ENCODE results near the gene ZNF304. TPM values are rescaled to one million over a fixed set of nuclear protein-coding genes. Genes with fewer than 3 reads are reported as not detected.

Gene ZNF304
- 1 to 10 TPM; 2.2 to 3.0 TPM for polyA plus RNA-seq

- H3K27ac ChIP-seq (ENCODE audit: low read depth in 2 of 2, low read length in 1 of 2): peak within 1 kb of the TSS; percentile 60 to 95
- peaks cover 3 to 21% of the 10 kb centered on the region in 2 donors for H3K9me3 ChIP-seq (ENCODE audit: control insufficient read depth in 2 of 2, insufficient read depth in 1 of 2, low read depth in 1 of 2, low read length in 1 of 2)
- no peaks in the 10 kb centered on the region for H3K27me3 ChIP-seq (ENCODE audit: control insufficient read depth in 1 of 2, insufficient read depth in 2 of 2, low read length in 2 of 2)
- 1 to 2% methylated on average over 57 of the region's 57 CpGs for WGBS, 2 donors
- peak within 1 kb of the TSS; percentile 81 to 84 for H3K4me3 ChIP-seq (ENCODE audit: low read depth in 1 of 2, low read length in 2 of 2)
- peaks cover 3% of the 10 kb centered on the region in 2 donors for H3K4me1 ChIP-seq (ENCODE audit: control insufficient read depth in 2 of 2, insufficient read depth in 2 of 2, low read length in 1 of 2)
- H3K36me3 ChIP-seq (ENCODE audit: control insufficient read depth in 2 of 2, insufficient read depth in 2 of 2, low read length in 1 of 2): peaks cover 21 to 29% of the 10 kb centered on the region in 2 donors
Observed at GRCh38 chr19:57350877-57351805, at the start of gene ZNF304. Gene ZNF304, plus strand, starts transcription at chr19:57351271. Its CDS starts 394 bp downstream, at chr19:57351665.

GRCh38 chr19:57302020-57302465 is 49.0 kb upstream of the ZNF304 start:
- H3K27ac ChIP-seq (ENCODE audit: low read depth in 2 of 2, low read length in 1 of 2): peak overlapping the region; percentile 90 to 96

GRCh38 chr19:57302727-57303401 is 48.2 kb upstream of the ZNF304 start:
- peak overlapping the region; percentile 82 to 94 for H3K27ac ChIP-seq (ENCODE audit: low read depth in 2 of 2, low read length in 1 of 2)
- H3K27me3 ChIP-seq (ENCODE audit: control insufficient read depth in 1 of 2, insufficient read depth in 2 of 2, low read length in 2 of 2): no peaks in the 10 kb centered on the region
- peaks cover 8 to 18% of the 10 kb centered on the region in 2 donors for H3K4me1 ChIP-seq (ENCODE audit: control insufficient read depth in 2 of 2, insufficient read depth in 2 of 2, low read length in 1 of 2)
- H3K4me3 ChIP-seq (ENCODE audit: low read depth in 1 of 2, low read length in 2 of 2): no peak overlapping the region
- peaks cover 0 to 8% of the 10 kb centered on the region in 2 donors for H3K36me3 ChIP-seq (ENCODE audit: control insufficient read depth in 2 of 2, insufficient read depth in 2 of 2, low read length in 1 of 2)
- 67 to 75% methylated on average over 7 of the region's 7 CpGs for WGBS, 2 donors
- no peaks in the 10 kb centered on the region for H3K9me3 ChIP-seq (ENCODE audit: control insufficient read depth in 2 of 2, insufficient read depth in 1 of 2, low read depth in 1 of 2, low read length in 1 of 2)

More at GRCh38 chr19:57302020-57302465, 49.0 kb upstream of the ZNF304 start:
- Histone ChIP-seq H3K9me3 (ENCODE audit: control insufficient read depth in 2 of 2, insufficient read depth in 1 of 2, low read depth in 1 of 2, low read length in 1 of 2) (no peaks in the 10 kb centered on the region), H3K36me3 (ENCODE audit: control insufficient read depth in 2 of 2, insufficient read depth in 2 of 2, low read length in 1 of 2) (peaks cover 0 to 8% of the 10 kb centered on the region in 2 donors), H3K4me1 (ENCODE audit: control insufficient read depth in 2 of 2, insufficient read depth in 2 of 2, low read length in 1 of 2) (peaks cover 8 to 18% of the 10 kb centered on the region in 2 donors), H3K27me3 (ENCODE audit: control insufficient read depth in 1 of 2, insufficient read depth in 2 of 2, low read length in 2 of 2) (no peaks in the 10 kb centered on the region), H3K4me3 (ENCODE audit: low read depth in 1 of 2, low read length in 2 of 2) (no peak overlapping the region)
- WGBS, 2 donors: 46 to 55% methylated on average over 1 of the region's 1 CpG

- H3K27me3 ChIP-seq (ENCODE audit: control insufficient read depth in 1 of 2, insufficient read depth in 2 of 2, low read length in 2 of 2): no peaks in the 10 kb centered on the region
- H3K4me1 ChIP-seq (ENCODE audit: control insufficient read depth in 2 of 2, insufficient read depth in 2 of 2, low read length in 1 of 2): peaks cover 8 to 18% of the 10 kb centered on the region in 2 donors
- H3K4me3 ChIP-seq (ENCODE audit: low read depth in 1 of 2, low read length in 2 of 2): no peak overlapping the region
- peak overlapping the region in 1 of 2 donors; percentile 30 for H3K27ac ChIP-seq (ENCODE audit: low read depth in 2 of 2, low read length in 1 of 2)
- WGBS, 2 donors: 10 to 21% methylated on average over 1 of the region's 1 CpG
- peaks cover 0 to 8% of the 10 kb centered on the region in 2 donors for H3K36me3 ChIP-seq (ENCODE audit: control insufficient read depth in 2 of 2, insufficient read depth in 2 of 2, low read length in 1 of 2)
- no peaks in the 10 kb centered on the region for H3K9me3 ChIP-seq (ENCODE audit: control insufficient read depth in 2 of 2, insufficient read depth in 1 of 2, low read depth in 1 of 2, low read length in 1 of 2)
Observed at GRCh38 chr19:57305056-57305455, 46.0 kb upstream of the ZNF304 start.

GRCh38 chr19:57308514-57308913 is 42.6 kb upstream of the ZNF304 start:
- Histone ChIP-seq H3K4me1 (ENCODE audit: control insufficient read depth in 2 of 2, insufficient read depth in 2 of 2, low read length in 1 of 2) (no peaks in the 10 kb centered on the region), H3K4me3 (ENCODE audit: low read depth in 1 of 2, low read length in 2 of 2) (no peak overlapping the region), H3K36me3 (ENCODE audit: control insufficient read depth in 2 of 2, insufficient read depth in 2 of 2, low read length in 1 of 2) (no peaks in the 10 kb centered on the region), H3K27me3 (ENCODE audit: control insufficient read depth in 1 of 2, insufficient read depth in 2 of 2, low read length in 2 of 2) (no peaks in the 10 kb centered on the region), H3K27ac (ENCODE audit: low read depth in 2 of 2, low read length in 1 of 2) (no peak overlapping the region), H3K9me3 (ENCODE audit: control insufficient read depth in 2 of 2, insufficient read depth in 1 of 2, low read depth in 1 of 2, low read length in 1 of 2) (no peaks in the 10 kb centered on the region)

- Histone ChIP-seq H3K27ac (ENCODE audit: low read depth in 2 of 2, low read length in 1 of 2) (no peak overlapping the region), H3K9me3 (ENCODE audit: control insufficient read depth in 2 of 2, insufficient read depth in 1 of 2, low read depth in 1 of 2, low read length in 1 of 2) (no peaks in the 10 kb centered on the region), H3K36me3 (ENCODE audit: control insufficient read depth in 2 of 2, insufficient read depth in 2 of 2, low read length in 1 of 2) (no peaks in the 10 kb centered on the region), H3K4me3 (ENCODE audit: low read depth in 1 of 2, low read length in 2 of 2) (no peak overlapping the region), H3K27me3 (ENCODE audit: control insufficient read depth in 1 of 2, insufficient read depth in 2 of 2, low read length in 2 of 2) (no peaks in the 10 kb centered on the region), H3K4me1 (ENCODE audit: control insufficient read depth in 2 of 2, insufficient read depth in 2 of 2, low read length in 1 of 2) (no peaks in the 10 kb centered on the region)
- WGBS, 2 donors: 72 to 79% methylated on average over 2 of the region's 2 CpGs
Observed at GRCh38 chr19:57310792-57311191, 40.3 kb upstream of the ZNF304 start.

- H3K9me3 ChIP-seq (ENCODE audit: control insufficient read depth in 2 of 2, insufficient read depth in 1 of 2, low read depth in 1 of 2, low read length in 1 of 2): peaks cover 0 to 3% of the 10 kb centered on the region in 2 donors
- H3K27ac ChIP-seq (ENCODE audit: low read depth in 2 of 2, low read length in 1 of 2): no peak overlapping the region
- no peaks in the 10 kb centered on the region for H3K27me3 ChIP-seq (ENCODE audit: control insufficient read depth in 1 of 2, insufficient read depth in 2 of 2, low read length in 2 of 2)
- H3K36me3 ChIP-seq (ENCODE audit: control insufficient read depth in 2 of 2, insufficient read depth in 2 of 2, low read length in 1 of 2): no peaks in the 10 kb centered on the region
- WGBS, 2 donors: 67 to 77% methylated on average over 4 of the region's 4 CpGs
- H3K4me1 ChIP-seq (ENCODE audit: control insufficient read depth in 2 of 2, insufficient read depth in 2 of 2, low read length in 1 of 2): peaks cover 0 to 2% of the 10 kb centered on the region in 2 donors
- H3K4me3 ChIP-seq (ENCODE audit: low read depth in 1 of 2, low read length in 2 of 2): no peak overlapping the region
Observed at GRCh38 chr19:57314146-57314545, 36.9 kb upstream of the ZNF304 start.

GRCh38 chr19:57317503-57317902 is 33.6 kb upstream of the ZNF304 start:
- Histone ChIP-seq H3K4me1 (ENCODE audit: control insufficient read depth in 2 of 2, insufficient read depth in 2 of 2, low read length in 1 of 2) (peaks cover 2% of the 10 kb centered on the region in 2 donors), H3K9me3 (ENCODE audit: control insufficient read depth in 2 of 2, insufficient read depth in 1 of 2, low read depth in 1 of 2, low read length in 1 of 2) (peaks cover 0 to 3% of the 10 kb centered on the region in 2 donors), H3K4me3 (ENCODE audit: low read depth in 1 of 2, low read length in 2 of 2) (no peak overlapping the region), H3K27me3 (ENCODE audit: control insufficient read depth in 1 of 2, insufficient read depth in 2 of 2, low read length in 2 of 2) (no peaks in the 10 kb centered on the region), H3K36me3 (ENCODE audit: control insufficient read depth in 2 of 2, insufficient read depth in 2 of 2, low read length in 1 of 2) (no peaks in the 10 kb centered on the region), H3K27ac (ENCODE audit: low read depth in 2 of 2, low read length in 1 of 2) (no peak overlapping the region)
- WGBS, 2 donors: 26 to 33% methylated on average over 29 of the region's 29 CpGs

GRCh38 chr19:57319869-57320179 is 31.2 kb upstream of the ZNF304 start:
- Histone ChIP-seq H3K4me3 (ENCODE audit: low read depth in 1 of 2, low read length in 2 of 2) (peak overlapping the region; percentile 80 to 85), H3K27ac (ENCODE audit: low read depth in 2 of 2, low read length in 1 of 2) (peak overlapping the region; percentile 91 to 95), H3K36me3 (ENCODE audit: control insufficient read depth in 2 of 2, insufficient read depth in 2 of 2, low read length in 1 of 2) (peaks cover 0 to 10% of the 10 kb centered on the region in 2 donors), H3K9me3 (ENCODE audit: control insufficient read depth in 2 of 2, insufficient read depth in 1 of 2, low read depth in 1 of 2, low read length in 1 of 2) (peaks cover 0 to 3% of the 10 kb centered on the region in 2 donors), H3K27me3 (ENCODE audit: control insufficient read depth in 1 of 2, insufficient read depth in 2 of 2, low read length in 2 of 2) (no peaks in the 10 kb centered on the region), H3K4me1 (ENCODE audit: control insufficient read depth in 2 of 2, insufficient read depth in 2 of 2, low read length in 1 of 2) (peaks cover 2% of the 10 kb centered on the region in 2 donors)
- WGBS, 2 donors: 0% methylated on average over 1 of the region's 1 CpG
